Tibial nerve (tissue), 4 donors: ENCODE measurements around the gene WDTC1.

Source experiments
- EP300 ChIP-seq, 2 donors: sonication (generic); formaldehyde crosslinking; IDR thresholded peaks; one replicate each; pipeline ENCODE4 v1.6.1; 2017; ENCODE audit warnings: antibody characterized with exemption in 2 of 2, mild to moderate bottlenecking in 1 of 2
- TF ChIP-seq, protein P1 (sequence below), 5 experiments: fragments of 200-600 bp in 3 of 5; fragments of 450-650 bp in 2 of 5; sonication (generic) in 3 of 5; IDR thresholded peaks; one replicate each; pipeline ENCODE4 v1.5.1; 2016 to 2019; ENCODE audit warnings: antibody characterized with exemption in 5 of 5, mild to moderate bottlenecking in 3 of 5, moderate library complexity in 2 of 5

DNA sequence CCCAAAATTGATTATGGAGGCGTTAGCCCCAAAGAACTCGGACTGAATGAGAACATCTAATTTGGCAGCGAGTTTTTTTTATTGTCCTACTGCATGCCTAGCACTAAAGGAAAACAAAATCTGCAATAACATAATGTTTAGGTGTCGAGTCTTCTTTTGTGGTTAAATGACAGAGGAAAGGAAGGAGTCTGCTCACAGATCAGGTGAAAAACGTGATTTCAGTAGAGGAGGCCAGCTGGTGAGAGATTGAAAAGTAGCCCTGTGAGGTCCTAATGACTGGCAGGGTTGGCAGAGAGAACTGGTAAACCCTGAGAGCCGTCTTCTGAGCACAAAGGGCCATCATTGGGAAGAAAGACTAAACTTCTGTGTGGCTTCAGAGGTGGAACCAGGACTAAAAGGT is 24.2 kb downstream of the WDTC1 start:
- TF ChIP-seq, protein P1, sequence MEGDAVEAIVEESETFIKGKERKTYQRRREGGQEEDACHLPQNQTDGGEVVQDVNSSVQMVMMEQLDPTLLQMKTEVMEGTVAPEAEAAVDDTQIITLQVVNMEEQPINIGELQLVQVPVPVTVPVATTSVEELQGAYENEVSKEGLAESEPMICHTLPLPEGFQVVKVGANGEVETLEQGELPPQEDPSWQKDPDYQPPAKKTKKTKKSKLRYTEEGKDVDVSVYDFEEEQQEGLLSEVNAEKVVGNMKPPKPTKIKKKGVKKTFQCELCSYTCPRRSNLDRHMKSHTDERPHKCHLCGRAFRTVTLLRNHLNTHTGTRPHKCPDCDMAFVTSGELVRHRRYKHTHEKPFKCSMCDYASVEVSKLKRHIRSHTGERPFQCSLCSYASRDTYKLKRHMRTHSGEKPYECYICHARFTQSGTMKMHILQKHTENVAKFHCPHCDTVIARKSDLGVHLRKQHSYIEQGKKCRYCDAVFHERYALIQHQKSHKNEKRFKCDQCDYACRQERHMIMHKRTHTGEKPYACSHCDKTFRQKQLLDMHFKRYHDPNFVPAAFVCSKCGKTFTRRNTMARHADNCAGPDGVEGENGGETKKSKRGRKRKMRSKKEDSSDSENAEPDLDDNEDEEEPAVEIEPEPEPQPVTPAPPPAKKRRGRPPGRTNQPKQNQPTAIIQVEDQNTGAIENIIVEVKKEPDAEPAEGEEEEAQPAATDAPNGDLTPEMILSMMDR (IDR thresholded peaks at IDR 0.05), result no peak
- TF ChIP-seq EP300 (IDR thresholded peaks at IDR 0.05), result no peak
